ENCODE results near the gene FILIP1L. TPM values are rescaled to one million over a fixed set of nuclear protein-coding genes. Genes with fewer than 3 reads are reported as not detected.

The FILIP1L gene
- total and polyA plus RNA-seq, 2 donors from 2014 or later, result 5.5 to 25.5 TPM

GRCh38 chr3:99923873-99924272 is 190.4 kb downstream of the FILIP1L start:
- no peak overlapping the region for H3K9ac ChIP-seq (ENCODE audit: low read length in 3 of 3)
- no peaks in the 10 kb centered on the region for H3K27me3 ChIP-seq (ENCODE audit: control insufficient read depth, insufficient read depth, low read length)
- peaks cover 0 to 2% (median 0%) of the 10 kb centered on the region in 3 donors for H3K4me1 ChIP-seq (ENCODE audit: control insufficient read depth in 2 of 3, insufficient read depth in 2 of 3, low read depth in 1 of 3, low read length in 3 of 3)
- H3K9me3 ChIP-seq (ENCODE audit: control insufficient read depth in 2 of 3, insufficient read depth in 1 of 3, low read length in 3 of 3), result no peaks in the 10 kb centered on the region
- no peak overlapping the region for H3K27ac ChIP-seq (ENCODE audit: low read depth in 2 of 2, low read length in 2 of 2)
- no peak for DNase-seq
- H3K36me3 ChIP-seq (ENCODE audit: control insufficient read depth in 2 of 3, insufficient read depth in 3 of 3, low read length in 3 of 3), result no peaks in the 10 kb centered on the region
- intact Hi-C loops (cut with DNase I), result no loop called here
- TF ChIP-seq CTCF (IDR thresholded peaks at IDR 0.05; ENCODE audit: borderline replicate concordance, extremely low read depth, insufficient read depth), result no peak
- no peak overlapping the region for H3K4me3 ChIP-seq (ENCODE audit: low read length in 3 of 3)
- FAIRE-seq, result no peak

GRCh38 chr3:99921986-99922385 is 192.3 kb downstream of the FILIP1L start:
- Histone ChIP-seq H3K27me3 (ENCODE audit: control insufficient read depth, insufficient read depth, low read length) (no peaks in the 10 kb centered on the region), H3K4me3 (ENCODE audit: low read length in 3 of 3) (no peak overlapping the region), H3K9ac (ENCODE audit: low read length in 3 of 3) (no peak overlapping the region), H3K36me3 (ENCODE audit: control insufficient read depth in 2 of 3, insufficient read depth in 3 of 3, low read length in 3 of 3) (no peaks in the 10 kb centered on the region), H3K4me1 (ENCODE audit: control insufficient read depth in 2 of 3, insufficient read depth in 2 of 3, low read depth in 1 of 3, low read length in 3 of 3) (peaks cover 0 to 2% (median 0%) of the 10 kb centered on the region in 3 donors), H3K9me3 (ENCODE audit: control insufficient read depth in 2 of 3, insufficient read depth in 1 of 3, low read length in 3 of 3) (no peaks in the 10 kb centered on the region), H3K27ac (ENCODE audit: low read depth in 2 of 2, low read length in 2 of 2) (no peak overlapping the region)
- FAIRE-seq (no peak), DNase-seq (no peak)
- intact Hi-C loops (cut with DNase I), result no loop called here
- TF ChIP-seq CTCF (IDR thresholded peaks at IDR 0.05; ENCODE audit: borderline replicate concordance, extremely low read depth, insufficient read depth), result no peak

GRCh38 chr3:99921377-99921695 is 193.0 kb downstream of the FILIP1L start:
- Histone ChIP-seq H3K9ac (ENCODE audit: low read length in 3 of 3) (no peak overlapping the region), H3K36me3 (ENCODE audit: control insufficient read depth in 2 of 3, insufficient read depth in 3 of 3, low read length in 3 of 3) (no peaks in the 10 kb centered on the region), H3K9me3 (ENCODE audit: control insufficient read depth in 2 of 3, insufficient read depth in 1 of 3, low read length in 3 of 3) (no peaks in the 10 kb centered on the region), H3K4me1 (ENCODE audit: control insufficient read depth in 2 of 3, insufficient read depth in 2 of 3, low read depth in 1 of 3, low read length in 3 of 3) (peaks cover 0 to 2% (median 0%) of the 10 kb centered on the region in 3 donors), H3K4me3 (ENCODE audit: low read length in 3 of 3) (no peak overlapping the region), H3K27ac (ENCODE audit: low read depth in 2 of 2, low read length in 2 of 2) (no peak overlapping the region), H3K27me3 (ENCODE audit: control insufficient read depth, insufficient read depth, low read length) (no peaks in the 10 kb centered on the region)
- intact Hi-C loops (cut with DNase I), result no loop called here
- DNase-seq (no peak), FAIRE-seq (no peak)
- TF ChIP-seq CTCF (IDR thresholded peaks at IDR 0.05; ENCODE audit: borderline replicate concordance, extremely low read depth, insufficient read depth), result no peak
